Panc1 (cell line): ENCODE data around the gene ROBO2.

Experiments used
- POLR2AphosphoS5 ChIP-seq: IDR thresholded peaks from 2 replicates; pipeline ENCODE4 v1.6.1; 2012; ENCODE audit warnings: mild to moderate bottlenecking, low read depth, low read length, moderate library complexity
- SIN3A ChIP-seq: IDR thresholded peaks from 2 replicates; pipeline ENCODE4 v1.6.1; 2012; ENCODE audit warnings: low read depth, mild to moderate bottlenecking, low read length, moderate library complexity, borderline replicate concordance; ENCODE audit not compliant: insufficient read depth
- TCF7L2 ChIP-seq: IDR thresholded peaks from 2 replicates; pipeline ENCODE4 v1.6.1; 2011; ENCODE audit warnings: mild to moderate bottlenecking, low read depth, low read length, inconsistent platforms
- TF ChIP-seq, protein P1 (sequence below): fragments of 450-650 bp; IDR thresholded peaks from 2 replicates; pipeline ENCODE4 v1.5.1; 2017; ENCODE audit warnings: mild to moderate bottlenecking
- TF ChIP-seq, protein P2 (sequence below), 2 experiments: IDR thresholded peaks; 2 replicates each; pipeline ENCODE4 v1.6.1; 2011 to 2012; ENCODE audit warnings: low read depth in 2 of 2, control low read depth in 1 of 2, low read length in 1 of 2, mild to moderate bottlenecking in 1 of 2, moderate library complexity in 1 of 2; ENCODE audit not compliant: insufficient read depth in 1 of 2

DNA sequence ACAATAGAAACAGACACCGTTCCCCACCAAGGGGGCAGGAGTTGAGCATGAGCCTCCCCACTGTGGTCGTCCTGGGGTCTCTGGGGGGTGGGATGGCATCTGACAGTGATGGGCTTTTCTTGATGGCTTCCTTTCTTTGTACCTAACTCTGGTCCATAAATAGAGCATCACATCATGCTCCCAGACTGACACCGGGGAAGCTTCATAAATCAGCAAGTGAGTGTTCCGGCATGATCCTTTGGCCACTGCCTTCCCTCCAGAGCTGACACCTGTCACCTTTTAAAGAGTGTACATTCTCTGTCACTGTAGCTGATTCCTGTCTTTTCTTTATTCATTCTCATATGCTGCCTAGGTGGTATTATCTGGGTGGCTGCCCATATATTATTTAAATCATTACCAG is 129.9 kb downstream of the ROBO2 start:
- TF ChIP-seq, protein P1, sequence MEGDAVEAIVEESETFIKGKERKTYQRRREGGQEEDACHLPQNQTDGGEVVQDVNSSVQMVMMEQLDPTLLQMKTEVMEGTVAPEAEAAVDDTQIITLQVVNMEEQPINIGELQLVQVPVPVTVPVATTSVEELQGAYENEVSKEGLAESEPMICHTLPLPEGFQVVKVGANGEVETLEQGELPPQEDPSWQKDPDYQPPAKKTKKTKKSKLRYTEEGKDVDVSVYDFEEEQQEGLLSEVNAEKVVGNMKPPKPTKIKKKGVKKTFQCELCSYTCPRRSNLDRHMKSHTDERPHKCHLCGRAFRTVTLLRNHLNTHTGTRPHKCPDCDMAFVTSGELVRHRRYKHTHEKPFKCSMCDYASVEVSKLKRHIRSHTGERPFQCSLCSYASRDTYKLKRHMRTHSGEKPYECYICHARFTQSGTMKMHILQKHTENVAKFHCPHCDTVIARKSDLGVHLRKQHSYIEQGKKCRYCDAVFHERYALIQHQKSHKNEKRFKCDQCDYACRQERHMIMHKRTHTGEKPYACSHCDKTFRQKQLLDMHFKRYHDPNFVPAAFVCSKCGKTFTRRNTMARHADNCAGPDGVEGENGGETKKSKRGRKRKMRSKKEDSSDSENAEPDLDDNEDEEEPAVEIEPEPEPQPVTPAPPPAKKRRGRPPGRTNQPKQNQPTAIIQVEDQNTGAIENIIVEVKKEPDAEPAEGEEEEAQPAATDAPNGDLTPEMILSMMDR: no peak
- TF ChIP-seq POLR2AphosphoS5 (no peak), SIN3A (no peak), TCF7L2 (no peak)
- TF ChIP-seq, protein P2, sequence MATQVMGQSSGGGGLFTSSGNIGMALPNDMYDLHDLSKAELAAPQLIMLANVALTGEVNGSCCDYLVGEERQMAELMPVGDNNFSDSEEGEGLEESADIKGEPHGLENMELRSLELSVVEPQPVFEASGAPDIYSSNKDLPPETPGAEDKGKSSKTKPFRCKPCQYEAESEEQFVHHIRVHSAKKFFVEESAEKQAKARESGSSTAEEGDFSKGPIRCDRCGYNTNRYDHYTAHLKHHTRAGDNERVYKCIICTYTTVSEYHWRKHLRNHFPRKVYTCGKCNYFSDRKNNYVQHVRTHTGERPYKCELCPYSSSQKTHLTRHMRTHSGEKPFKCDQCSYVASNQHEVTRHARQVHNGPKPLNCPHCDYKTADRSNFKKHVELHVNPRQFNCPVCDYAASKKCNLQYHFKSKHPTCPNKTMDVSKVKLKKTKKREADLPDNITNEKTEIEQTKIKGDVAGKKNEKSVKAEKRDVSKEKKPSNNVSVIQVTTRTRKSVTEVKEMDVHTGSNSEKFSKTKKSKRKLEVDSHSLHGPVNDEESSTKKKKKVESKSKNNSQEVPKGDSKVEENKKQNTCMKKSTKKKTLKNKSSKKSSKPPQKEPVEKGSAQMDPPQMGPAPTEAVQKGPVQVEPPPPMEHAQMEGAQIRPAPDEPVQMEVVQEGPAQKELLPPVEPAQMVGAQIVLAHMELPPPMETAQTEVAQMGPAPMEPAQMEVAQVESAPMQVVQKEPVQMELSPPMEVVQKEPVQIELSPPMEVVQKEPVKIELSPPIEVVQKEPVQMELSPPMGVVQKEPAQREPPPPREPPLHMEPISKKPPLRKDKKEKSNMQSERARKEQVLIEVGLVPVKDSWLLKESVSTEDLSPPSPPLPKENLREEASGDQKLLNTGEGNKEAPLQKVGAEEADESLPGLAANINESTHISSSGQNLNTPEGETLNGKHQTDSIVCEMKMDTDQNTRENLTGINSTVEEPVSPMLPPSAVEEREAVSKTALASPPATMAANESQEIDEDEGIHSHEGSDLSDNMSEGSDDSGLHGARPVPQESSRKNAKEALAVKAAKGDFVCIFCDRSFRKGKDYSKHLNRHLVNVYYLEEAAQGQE (IDR thresholded peaks at IDR 0.05; ENCODE audit: insufficient read depth in 1 of 2, low read depth in 2 of 2, low read length in 1 of 2): no peak
